ENCODE measurements around the gene VWDE. TPM values are rescaled to one million over a fixed set of nuclear protein-coding genes. Genes with fewer than 3 reads are reported as not detected.

Gene VWDE
- total RNA-seq, 2 donors from 2014 or later: 11.8 to 12.1 TPM

DNA sequence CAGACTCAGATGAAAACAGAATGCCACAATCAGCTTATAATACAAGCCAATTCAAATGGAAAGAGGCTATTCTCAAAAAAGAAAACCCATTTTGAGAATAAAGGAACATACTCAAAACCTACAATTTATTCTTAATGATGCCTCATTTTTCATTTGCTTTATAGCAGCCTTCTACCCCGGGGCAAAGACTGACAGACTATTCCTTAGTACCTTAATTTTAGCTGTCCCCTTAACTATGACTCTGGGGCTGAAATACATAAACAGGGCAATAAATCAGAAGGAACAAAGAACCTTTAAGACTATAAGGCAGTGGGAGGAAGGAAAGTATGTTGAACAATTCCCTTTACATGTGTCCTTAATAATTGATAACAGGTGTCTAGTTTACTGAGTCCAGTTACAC is 115.8 kb downstream of the VWDE start:
- Histone ChIP-seq H3K27me3 (ENCODE audit: control insufficient read depth, insufficient read depth, low read length, poor library complexity, severe bottlenecking) (no peaks in the 10 kb centered on the region), H3K4me1 (ENCODE audit: control insufficient read depth, insufficient read depth, low read length) (no peaks in the 10 kb centered on the region), H3K4me3 (ENCODE audit: low read length) (no peak overlapping the region), H3K9ac (ENCODE audit: extremely low read depth, low read length, poor library complexity, severe bottlenecking) (no peak overlapping the region), H3K36me3 (ENCODE audit: control insufficient read depth, insufficient read depth, low read length) (no peaks in the 10 kb centered on the region), H3K27ac (ENCODE audit: low read depth, low read length) (no peak overlapping the region), H3K9me3 (ENCODE audit: control insufficient read depth, low read length) (peaks cover 24% of the 10 kb centered on the region)
- WGBS, 2 experiments (ENCODE audit: insufficient coverage in 1 of 2, insufficient read length in 1 of 2): 90% methylated on average over 1 of the region's 1 CpG; no CpG with 5 or more reads in 1 of the 2 experiments
- H3K27ac Mint-ChIP-seq: no peak overlapping the region
- no peak for DNase-seq
- H3K4me1 Mint-ChIP-seq: no peaks in the 10 kb centered on the region
- H3K4me3 Mint-ChIP-seq: no peak overlapping the region
- TF ChIP-seq, protein P1, sequence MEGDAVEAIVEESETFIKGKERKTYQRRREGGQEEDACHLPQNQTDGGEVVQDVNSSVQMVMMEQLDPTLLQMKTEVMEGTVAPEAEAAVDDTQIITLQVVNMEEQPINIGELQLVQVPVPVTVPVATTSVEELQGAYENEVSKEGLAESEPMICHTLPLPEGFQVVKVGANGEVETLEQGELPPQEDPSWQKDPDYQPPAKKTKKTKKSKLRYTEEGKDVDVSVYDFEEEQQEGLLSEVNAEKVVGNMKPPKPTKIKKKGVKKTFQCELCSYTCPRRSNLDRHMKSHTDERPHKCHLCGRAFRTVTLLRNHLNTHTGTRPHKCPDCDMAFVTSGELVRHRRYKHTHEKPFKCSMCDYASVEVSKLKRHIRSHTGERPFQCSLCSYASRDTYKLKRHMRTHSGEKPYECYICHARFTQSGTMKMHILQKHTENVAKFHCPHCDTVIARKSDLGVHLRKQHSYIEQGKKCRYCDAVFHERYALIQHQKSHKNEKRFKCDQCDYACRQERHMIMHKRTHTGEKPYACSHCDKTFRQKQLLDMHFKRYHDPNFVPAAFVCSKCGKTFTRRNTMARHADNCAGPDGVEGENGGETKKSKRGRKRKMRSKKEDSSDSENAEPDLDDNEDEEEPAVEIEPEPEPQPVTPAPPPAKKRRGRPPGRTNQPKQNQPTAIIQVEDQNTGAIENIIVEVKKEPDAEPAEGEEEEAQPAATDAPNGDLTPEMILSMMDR (conservative IDR thresholded peaks at IDR 0.05): no peak
- no peaks in the 10 kb centered on the region for H3K36me3 Mint-ChIP-seq (ENCODE audit: low read depth)
- H3K27me3 Mint-ChIP-seq (ENCODE audit: insufficient read depth): no peaks in the 10 kb centered on the region
- peaks cover 16% of the 10 kb centered on the region for H3K9me3 Mint-ChIP-seq

DNA sequence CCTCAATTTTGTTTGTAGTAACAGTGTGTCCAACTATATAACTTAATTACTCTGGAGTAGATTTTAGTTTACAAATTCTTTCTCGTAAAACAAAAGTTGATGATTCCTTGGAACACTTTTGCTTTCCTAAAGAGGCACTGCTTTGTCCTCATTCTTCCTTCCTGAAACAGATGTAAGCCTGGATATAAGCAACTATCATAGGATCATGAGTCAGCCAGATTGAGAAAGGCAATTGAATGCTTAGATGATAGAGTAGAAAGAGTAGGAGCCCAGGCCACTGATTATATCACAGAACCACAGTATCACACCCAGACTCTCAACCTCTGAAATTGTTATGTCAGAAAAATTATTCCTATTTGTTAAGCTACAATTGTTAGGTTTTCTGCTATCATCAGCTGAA is 122.6 kb downstream of the VWDE start:
- Mint-ChIP-seq H3K27ac (no peak overlapping the region), H3K4me1 (no peaks in the 10 kb centered on the region), H3K4me3 (no peak overlapping the region), H3K9me3 (no peaks in the 10 kb centered on the region), H3K36me3 (ENCODE audit: low read depth) (no peaks in the 10 kb centered on the region), H3K27me3 (ENCODE audit: insufficient read depth) (no peaks in the 10 kb centered on the region)
- Histone ChIP-seq H3K9ac (ENCODE audit: extremely low read depth, low read length, poor library complexity, severe bottlenecking) (no peak overlapping the region), H3K9me3 (ENCODE audit: control insufficient read depth, low read length) (no peaks in the 10 kb centered on the region), H3K27me3 (ENCODE audit: control insufficient read depth, insufficient read depth, low read length, poor library complexity, severe bottlenecking) (no peaks in the 10 kb centered on the region), H3K36me3 (ENCODE audit: control insufficient read depth, insufficient read depth, low read length) (no peaks in the 10 kb centered on the region), H3K4me1 (ENCODE audit: control insufficient read depth, insufficient read depth, low read length) (no peaks in the 10 kb centered on the region), H3K27ac (ENCODE audit: low read depth, low read length) (no peak overlapping the region), H3K4me3 (ENCODE audit: low read length) (no peak overlapping the region)
- TF ChIP-seq, protein P1 (conservative IDR thresholded peaks at IDR 0.05): no peak
- no peak for DNase-seq
- 91% methylated on average over 1 of the region's 1 CpG; no CpG with 5 or more reads in 1 of the 2 experiments for WGBS, 2 experiments (ENCODE audit: insufficient coverage in 1 of 2, insufficient read length in 1 of 2)

Other genes starting within 250 kb of the VWDE start
- gene TMEM106B, start 192.6 kb downstream of the VWDE start, total RNA-seq: 10 to 100 TPM; 40.3 to 59.6 TPM
- under 1 TPM in 1 of 2 donors, not detected in 1; 0.15 TPM for gene SCIN, start 166.9 kb upstream of the VWDE start, total RNA-seq